ENCODE data around the gene METTL21C.

METTL21C gene

DNA sequence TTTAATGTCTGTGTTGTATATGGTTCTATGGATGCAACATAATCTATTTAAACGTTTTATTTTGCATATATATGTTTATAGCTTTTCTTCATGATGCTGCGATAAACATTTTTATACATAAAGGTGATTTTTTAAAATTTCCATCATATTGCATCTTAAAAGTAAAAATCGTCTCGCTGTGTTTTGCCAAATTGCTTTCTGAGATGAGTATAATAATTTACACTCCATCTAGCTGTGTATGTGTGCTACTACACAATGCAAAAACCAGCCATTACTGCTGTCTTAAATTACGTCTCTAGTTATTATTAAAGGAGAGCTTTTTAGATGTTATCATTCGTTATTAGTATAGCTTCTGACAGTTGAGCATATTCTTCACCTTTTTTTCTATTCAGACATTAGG, 37.2 kb downstream of the METTL21C start:
- DNase-seq, result no peak

DNA sequence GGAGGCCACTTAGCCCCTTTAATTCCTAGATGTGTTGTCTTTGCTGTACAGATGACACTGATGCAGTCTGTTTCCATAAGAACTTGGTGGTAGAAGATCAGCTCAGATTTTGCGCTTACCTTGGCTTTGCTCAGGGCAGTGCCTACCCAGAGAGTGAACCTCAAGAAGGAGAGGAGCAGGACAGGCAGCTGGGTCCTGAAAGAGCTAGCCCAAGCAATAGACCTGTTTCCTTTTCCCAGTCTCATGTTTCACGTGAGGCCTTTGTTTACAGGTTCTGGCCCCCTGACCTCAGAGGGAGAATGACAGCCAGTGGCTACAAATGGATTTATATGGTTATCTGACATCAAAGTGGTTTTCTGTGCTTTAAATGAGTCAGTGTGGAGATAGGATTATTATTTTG, 40.1 kb downstream of the METTL21C start:
- no peak for DNase-seq

DNA sequence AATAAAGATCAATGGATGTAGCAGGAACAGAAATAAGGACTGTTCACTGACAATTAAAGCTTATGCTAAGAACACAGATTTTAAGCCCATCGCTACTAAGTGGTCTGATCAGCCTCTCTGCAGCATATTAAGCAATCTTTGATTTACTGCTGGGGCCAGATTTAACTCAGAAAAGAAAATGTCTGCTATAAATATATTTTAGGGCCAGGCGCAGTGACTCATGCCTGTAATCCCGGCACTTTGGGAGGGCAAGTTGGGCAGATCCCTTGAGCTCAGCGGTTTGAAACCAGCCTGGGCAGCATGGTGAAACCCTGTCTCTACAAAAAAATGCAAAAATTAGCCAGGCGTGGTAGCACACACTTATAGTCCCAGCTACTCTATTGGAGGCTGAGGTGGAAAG, 43.0 kb downstream of the METTL21C start:
- DNase-seq, result no peak

GRCh38 chr13:102651392-102651791, 43.5 kb downstream of the METTL21C start:
- DNase-seq, result no peak

DNA sequence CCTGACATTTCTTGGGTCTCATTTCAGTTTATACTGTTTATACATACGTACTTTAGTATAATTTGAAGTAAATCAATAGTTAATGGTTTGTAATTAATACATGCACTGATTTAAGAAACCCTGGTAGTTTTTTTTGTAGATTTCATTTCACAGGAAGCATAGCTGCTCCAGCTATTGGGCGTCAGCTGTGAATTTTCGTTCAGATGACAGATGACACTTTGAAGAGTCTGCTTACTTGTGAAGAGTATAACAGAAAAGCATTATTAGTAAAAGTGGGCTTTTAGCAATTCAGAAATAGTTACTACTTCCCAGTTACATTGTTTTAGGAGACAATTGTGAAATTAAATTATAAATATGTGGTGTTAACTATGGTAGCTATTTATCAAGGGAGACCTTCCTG, 44.4 kb downstream of the METTL21C start:
- DNase-seq, result no peak

DNA sequence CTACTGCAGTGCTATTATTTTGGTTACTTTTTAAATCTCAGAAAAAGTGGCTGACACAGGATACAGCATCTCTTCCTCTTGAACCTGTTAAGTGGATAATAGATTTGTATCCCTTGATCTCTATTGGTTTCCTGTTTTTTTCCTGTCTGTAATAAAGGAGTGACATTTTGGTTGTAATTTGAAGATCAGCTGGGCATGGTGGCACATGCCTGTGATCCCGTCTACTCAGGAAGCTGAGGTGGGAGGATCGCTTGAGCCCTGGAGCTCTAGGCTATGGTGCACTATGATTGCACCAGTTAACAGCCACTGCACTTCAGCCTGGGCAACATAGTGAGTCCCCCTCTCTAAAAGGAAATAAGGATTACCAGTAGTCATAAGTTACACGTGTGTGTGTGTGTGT, 46.8 kb downstream of the METTL21C start:
- DNase-seq, result no peak

DNA sequence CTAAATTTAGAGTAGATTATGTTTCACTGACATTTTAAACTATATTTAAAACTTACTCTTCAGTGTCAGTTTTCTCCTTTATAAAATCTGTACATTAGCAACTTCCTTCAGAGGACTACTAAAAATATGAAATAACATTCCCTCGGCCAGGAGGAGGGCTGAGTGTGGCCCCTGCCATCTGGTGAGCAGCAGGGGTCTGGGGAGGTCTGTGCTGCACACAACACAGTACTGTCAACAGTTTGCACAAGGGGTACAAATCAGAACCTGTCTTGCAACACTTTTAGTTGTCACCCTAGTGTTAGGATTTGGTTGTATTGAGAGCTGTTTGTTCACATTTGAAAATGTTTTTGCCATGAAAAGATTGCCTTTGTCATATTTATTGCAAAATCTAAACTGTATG, 49.1 kb downstream of the METTL21C start:
- DNase-seq, result no peak

DNA sequence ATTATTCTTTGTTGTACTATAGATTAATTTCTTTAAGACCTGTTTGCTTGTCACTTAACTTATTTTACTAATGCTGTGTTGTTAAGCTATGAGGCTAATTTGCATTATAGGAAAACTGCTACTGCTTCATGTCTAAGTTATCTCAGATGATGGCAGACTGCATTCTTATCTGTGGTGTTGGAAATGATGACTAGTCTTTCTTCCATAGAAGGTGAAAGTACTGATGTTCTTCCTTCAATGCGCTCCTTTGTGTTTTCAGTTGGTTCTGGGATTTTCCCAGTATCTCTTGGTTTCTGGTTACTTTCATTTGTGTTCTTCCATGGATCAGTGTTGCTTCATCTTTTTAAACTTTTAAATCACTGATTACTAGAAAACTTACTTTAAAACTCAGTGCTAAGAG, 51.2 kb downstream of the METTL21C start:
- DNase-seq, result no peak

- no peak for DNase-seq
Observed at GRCh38 chr13:102642475-102642874, 52.4 kb downstream of the METTL21C start.

DNA sequence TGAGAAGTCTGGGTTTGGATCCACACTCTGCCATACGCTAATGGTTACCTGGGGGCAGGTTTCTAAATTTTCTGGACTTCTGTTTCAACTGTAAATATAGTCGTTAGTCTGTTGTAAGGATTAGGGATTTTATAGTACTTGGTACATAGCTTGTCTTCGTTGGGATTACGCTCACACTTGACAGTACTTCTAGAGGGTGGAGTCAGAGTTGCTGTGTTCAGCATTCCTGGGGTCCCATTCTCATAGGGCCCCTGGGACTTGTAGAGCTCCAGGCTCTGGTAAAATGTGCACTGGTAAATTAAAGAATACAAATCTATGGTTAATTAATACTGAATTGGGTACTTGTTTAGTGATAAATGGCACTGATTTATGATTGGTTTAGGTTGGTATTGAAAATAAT, 52.8 kb downstream of the METTL21C start:
- DNase-seq, result no peak

- no peak for DNase-seq
Observed at GRCh38 chr13:102638741-102639140, 56.1 kb downstream of the METTL21C start.
